Measurements from ENCODE around the gene MT1B. TPM values are rescaled to one million over a fixed set of nuclear protein-coding genes. Genes with fewer than 3 reads are reported as not detected.

Gene MT1B
- total RNA-seq, 2 experiments from 2014 or later, result not detected

DNA sequence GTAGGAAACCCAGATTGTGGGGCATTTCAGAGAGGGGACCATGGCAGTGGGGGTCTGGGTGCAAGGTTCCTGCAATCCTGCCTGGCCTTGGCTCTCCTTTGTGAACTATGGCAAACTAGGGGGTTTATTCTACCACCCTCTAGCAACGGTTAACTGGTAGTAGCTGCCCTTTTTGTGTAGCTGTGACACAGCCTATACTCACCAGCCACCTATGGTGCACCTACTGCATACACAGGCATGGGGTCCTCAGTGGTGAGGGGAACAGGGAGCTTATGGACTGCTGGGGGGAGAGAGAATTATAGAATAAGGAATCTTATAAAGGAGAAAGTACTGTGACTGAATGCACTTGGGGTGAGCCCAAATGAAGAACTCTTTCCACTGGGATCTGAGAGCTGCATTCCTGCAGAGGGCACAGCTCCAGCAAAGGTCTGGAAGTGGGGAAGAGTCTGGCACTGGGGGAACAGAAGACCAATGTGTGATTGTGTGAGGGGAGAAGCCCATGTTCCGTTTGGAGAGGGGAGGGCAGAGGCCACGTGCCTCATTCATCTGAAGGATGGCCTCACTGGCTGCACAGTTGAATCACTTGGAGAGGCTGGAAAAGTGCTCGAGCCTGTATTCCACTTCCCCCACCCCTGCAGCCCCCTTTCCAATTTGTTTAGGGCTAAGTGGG, 32.7 kb downstream of the MT1B start:
- Mint-ChIP-seq H3K36me3 (ENCODE audit: low read depth) (peaks cover 6% of the 10 kb centered on the region), H3K4me3 (no peak overlapping the region), H3K27ac (no peak overlapping the region), H3K9me3 (peaks cover 3% of the 10 kb centered on the region), H3K4me1 (ENCODE audit: low read depth) (peaks cover 19% of the 10 kb centered on the region), H3K27me3 (ENCODE audit: low read depth) (no peaks in the 10 kb centered on the region)
- intact Hi-C loops (cut with micrococcal nuclease), result loop anchor here (5.0 kb wide), 1 partner anchor 248 kb away; the partner anchor contains the start of gene HERPUD1
- CTCF ChIA-PET, result interaction anchor here (0.6 to 3.9 kb wide), 3 partner anchors 18 to 207 kb away, joined by 4 to 19 read pairs (median 6); no protein-coding TSS in a partner anchor
- no peak for DNase-seq

DNA sequence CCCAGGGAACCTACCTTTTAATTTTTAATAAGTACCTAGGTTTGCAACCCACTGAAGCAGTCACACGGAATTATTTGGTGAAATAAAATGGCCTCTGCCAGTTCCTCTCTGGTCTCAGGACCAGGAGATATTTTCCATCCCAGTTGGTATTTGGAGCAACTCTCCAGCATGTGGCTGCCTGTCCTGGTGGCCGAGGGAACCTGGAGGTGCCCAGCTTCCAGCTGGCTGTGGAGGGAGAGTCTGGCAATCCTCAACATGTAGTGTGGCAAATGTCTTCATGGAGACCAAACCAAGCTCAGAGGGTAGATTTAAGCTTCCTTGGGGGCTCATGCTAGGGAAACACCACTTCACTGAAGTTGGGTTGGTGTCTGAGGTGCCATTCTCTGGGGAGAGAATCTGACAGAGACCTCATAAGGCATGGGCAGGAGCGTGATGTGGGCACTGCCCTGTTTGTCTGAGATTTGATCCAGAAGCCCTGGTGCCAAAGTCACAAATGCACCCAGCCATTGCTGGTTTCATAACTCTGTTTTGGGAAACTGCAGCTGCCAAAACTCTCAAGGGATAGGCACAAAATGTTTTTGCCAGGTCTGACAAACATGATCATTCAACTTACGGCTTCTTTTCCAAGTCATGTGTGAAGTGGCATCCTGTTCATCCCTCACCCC, 33.4 kb downstream of the MT1B start:
- peaks cover 6% of the 10 kb centered on the region for H3K36me3 Mint-ChIP-seq (ENCODE audit: low read depth)
- no peak for DNase-seq
- no peaks in the 10 kb centered on the region for H3K27me3 Mint-ChIP-seq (ENCODE audit: low read depth)
- peaks cover 19% of the 10 kb centered on the region for H3K4me1 Mint-ChIP-seq (ENCODE audit: low read depth)
- intact Hi-C loops (cut with micrococcal nuclease), result loop anchor here (5.0 kb wide), 1 partner anchor 247 kb away; the partner anchor contains the start of gene HERPUD1
- H3K9me3 Mint-ChIP-seq, result peaks cover 3% of the 10 kb centered on the region
- CTCF ChIA-PET, result interaction anchor here (1.9 to 3.9 kb wide), 2 partner anchors 17 to 42 kb away, joined by 6 to 19 read pairs; no protein-coding TSS in a partner anchor
- H3K4me3 Mint-ChIP-seq, result no peak overlapping the region
- H3K27ac Mint-ChIP-seq, result no peak overlapping the region

DNA sequence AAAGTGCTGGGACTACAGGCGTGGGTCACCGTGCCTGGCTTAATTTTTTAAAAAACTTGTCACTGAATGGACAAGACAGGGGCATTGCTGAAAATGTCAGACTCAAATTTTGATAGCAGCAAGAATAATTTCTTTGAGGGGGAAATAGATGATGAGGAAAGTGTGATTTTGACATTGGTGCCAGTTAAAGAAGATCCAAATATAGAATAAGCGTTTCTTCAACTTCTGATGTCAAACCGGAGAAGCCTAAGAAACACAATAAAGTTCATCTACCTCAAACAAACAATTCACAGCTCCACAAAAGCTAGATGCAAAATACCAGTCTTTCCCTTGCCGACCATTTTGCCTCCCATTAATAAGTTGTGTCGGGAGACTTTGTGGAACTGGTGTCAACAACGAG, 35.1 kb downstream of the MT1B start:
- Mint-ChIP-seq H3K27ac (no peak overlapping the region), H3K27me3 (ENCODE audit: low read depth) (no peaks in the 10 kb centered on the region), H3K4me1 (ENCODE audit: low read depth) (peaks cover 16% of the 10 kb centered on the region), H3K9me3 (peaks cover 3% of the 10 kb centered on the region), H3K36me3 (ENCODE audit: low read depth) (peaks cover 6% of the 10 kb centered on the region), H3K4me3 (no peak overlapping the region)
- CTCF ChIA-PET, result no interaction called here
- no peak for DNase-seq
- intact Hi-C loops (cut with micrococcal nuclease), result no loop called here

DNA sequence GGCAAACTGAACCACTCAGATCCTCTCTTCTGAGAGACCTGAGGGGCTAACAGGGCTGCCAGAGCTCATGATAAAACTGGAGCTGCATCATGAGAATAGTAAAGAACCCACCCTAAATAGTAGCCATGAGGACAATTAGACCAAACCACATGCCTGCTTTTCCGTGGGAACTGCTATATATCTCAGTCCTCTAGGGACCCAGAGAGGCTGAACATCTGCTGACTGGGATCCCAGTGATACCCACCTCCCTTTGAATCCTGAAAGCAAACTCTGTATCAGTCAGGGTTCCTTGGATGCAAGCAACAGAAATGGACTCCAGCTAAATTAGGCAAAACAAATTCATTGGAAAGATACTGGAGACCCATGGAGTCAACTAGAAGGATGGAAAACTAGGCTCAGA, 37.1 kb downstream of the MT1B start:
- H3K27ac Mint-ChIP-seq, result no peak overlapping the region
- peaks cover 3% of the 10 kb centered on the region for H3K9me3 Mint-ChIP-seq
- CTCF ChIA-PET, result interaction anchor here (0.6 to 1.1 kb wide), 2 partner anchors 13 to 18 kb away, joined by 3 to 6 read pairs; no protein-coding TSS in a partner anchor
- no peak overlapping the region for H3K4me3 Mint-ChIP-seq
- peaks cover 6% of the 10 kb centered on the region for H3K36me3 Mint-ChIP-seq (ENCODE audit: low read depth)
- DNase-seq, result no peak
- intact Hi-C loops (cut with micrococcal nuclease), result no loop called here
- H3K4me1 Mint-ChIP-seq (ENCODE audit: low read depth), result peaks cover 6% of the 10 kb centered on the region
- no peaks in the 10 kb centered on the region for H3K27me3 Mint-ChIP-seq (ENCODE audit: low read depth)

DNA sequence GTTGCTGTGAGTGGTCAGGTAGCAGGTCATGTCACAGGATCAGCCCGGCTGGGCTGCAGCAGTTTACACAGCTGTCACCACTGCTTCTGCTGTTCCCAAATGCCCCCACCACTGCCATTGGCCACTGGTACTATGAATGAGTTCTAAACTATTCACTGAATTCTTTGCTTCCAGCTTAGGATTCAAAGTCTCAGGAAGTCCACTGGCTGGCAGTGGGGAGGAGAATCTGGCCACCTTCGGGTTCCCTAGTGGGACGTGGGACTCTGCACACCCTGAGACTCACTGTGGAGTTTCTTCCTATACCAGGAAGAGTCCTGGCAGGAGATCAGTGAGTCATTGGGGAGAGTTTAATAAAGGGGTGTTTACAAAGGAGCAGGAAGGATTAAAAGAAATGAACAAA, 37.5 kb downstream of the MT1B start:
- peaks cover 2% of the 10 kb centered on the region for H3K4me1 Mint-ChIP-seq (ENCODE audit: low read depth)
- H3K36me3 Mint-ChIP-seq (ENCODE audit: low read depth), result peaks cover 6% of the 10 kb centered on the region
- CTCF ChIA-PET, result interaction anchor here (0.6 to 1.6 kb wide), 3 partner anchors 12 to 18 kb away, joined by 3 to 6 read pairs (median 4); no protein-coding TSS in a partner anchor
- intact Hi-C loops (cut with micrococcal nuclease), result no loop called here
- H3K27ac Mint-ChIP-seq, result no peak overlapping the region
- H3K4me3 Mint-ChIP-seq, result no peak overlapping the region
- peaks cover 3% of the 10 kb centered on the region for H3K9me3 Mint-ChIP-seq
- DNase-seq, result no peak
- H3K27me3 Mint-ChIP-seq (ENCODE audit: low read depth), result no peaks in the 10 kb centered on the region

DNA sequence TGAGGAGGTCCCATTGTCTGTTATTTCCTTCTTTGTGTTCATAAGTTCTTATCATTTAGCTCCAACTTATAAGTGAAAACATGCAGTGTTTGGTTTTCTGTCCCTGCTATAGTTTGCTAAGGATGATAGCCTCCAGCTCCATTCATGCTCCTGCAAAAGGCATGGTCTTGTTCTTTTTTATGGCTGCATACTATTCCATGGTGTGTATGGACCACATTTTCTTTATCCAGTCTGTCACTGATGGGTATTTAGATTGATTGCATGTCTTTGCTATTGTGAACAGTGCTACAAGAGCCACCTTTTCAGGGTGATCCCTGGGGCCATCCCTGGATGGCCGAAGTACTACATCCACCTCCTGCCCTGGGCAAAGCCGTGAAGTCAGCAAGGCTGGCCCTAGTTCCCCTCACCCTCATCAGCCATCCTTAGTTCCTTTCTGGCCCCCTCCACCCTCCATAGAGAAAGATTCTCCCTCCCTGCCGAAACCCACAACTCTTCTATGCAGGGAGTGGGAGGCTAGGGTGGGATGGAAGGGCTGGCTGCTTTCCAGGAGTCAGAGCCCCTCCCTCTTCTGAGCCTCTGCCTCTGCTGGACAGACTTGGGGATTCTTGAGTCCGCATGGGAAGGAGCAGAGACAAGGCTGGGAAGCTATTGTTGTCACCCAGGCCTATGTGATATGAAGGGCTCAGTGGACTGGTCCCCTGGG, 38.9 kb downstream of the MT1B start:
- Mint-ChIP-seq H3K4me3 (no peak overlapping the region), H3K27me3 (ENCODE audit: low read depth) (no peaks in the 10 kb centered on the region), H3K4me1 (ENCODE audit: low read depth) (no peaks in the 10 kb centered on the region), H3K36me3 (ENCODE audit: low read depth) (peaks cover 4% of the 10 kb centered on the region), H3K9me3 (peaks cover 3% of the 10 kb centered on the region), H3K27ac (no peak overlapping the region)
- intact Hi-C loops (cut with micrococcal nuclease), result no loop called here
- CTCF ChIA-PET, result interaction anchor here (0.7 to 1.6 kb wide), 2 partner anchors 11 to 12 kb away, joined by 3 to 4 read pairs; no protein-coding TSS in a partner anchor
- DNase-seq, result no peak

DNA sequence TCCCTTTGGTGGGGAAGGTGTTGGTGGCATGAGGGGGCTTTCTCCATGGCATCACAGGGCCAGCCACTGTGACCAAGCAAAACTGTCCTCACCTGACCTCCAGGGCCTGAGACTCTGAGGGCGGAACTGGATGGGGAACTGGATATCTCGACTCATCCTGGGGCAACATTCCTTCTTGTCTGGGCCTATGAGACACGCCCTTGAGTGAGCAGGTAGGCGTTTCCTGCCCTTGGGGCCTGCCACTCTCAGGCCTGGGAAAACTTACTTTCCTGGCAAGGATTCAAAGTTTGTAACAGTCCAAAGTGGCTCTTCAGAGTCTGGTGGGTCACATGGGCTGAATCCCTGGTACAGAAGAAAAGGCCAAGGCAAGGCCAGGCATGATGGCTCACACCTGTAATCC, 40.2 kb downstream of the MT1B start:
- no peak overlapping the region for H3K27ac Mint-ChIP-seq
- CTCF ChIA-PET, result interaction anchor here (0.9 to 1.3 kb wide), 2 partner anchors 10 kb away, joined by 4 to 5 read pairs; no protein-coding TSS in a partner anchor
- intact Hi-C loops (cut with micrococcal nuclease), result no loop called here

DNA sequence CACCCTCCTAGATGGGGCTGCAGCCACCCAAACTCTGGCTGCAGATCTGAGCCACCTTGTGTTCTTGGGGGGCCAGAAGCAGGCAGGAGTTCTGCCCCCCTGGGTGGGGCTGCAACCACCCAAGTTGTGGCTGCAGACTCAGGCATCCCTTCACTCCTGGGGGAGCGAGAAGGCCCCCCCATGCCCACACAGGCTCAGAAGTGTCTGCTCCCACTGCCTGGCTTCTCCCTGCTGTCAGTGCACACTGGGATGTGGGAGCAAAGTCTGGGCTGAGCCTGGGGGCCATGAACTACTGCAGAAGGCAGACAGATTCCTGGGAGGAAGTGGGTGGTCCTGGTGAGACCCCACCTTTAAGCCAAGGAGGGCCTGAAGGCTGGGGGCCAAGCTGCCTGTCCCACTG, 43.6 kb downstream of the MT1B start:
- no peaks in the 10 kb centered on the region for H3K27me3 Mint-ChIP-seq (ENCODE audit: low read depth)
- no peaks in the 10 kb centered on the region for H3K36me3 Mint-ChIP-seq (ENCODE audit: low read depth)
- H3K4me3 Mint-ChIP-seq, result no peak overlapping the region
- intact Hi-C loops (cut with micrococcal nuclease), result no loop called here
- CTCF ChIA-PET, result interaction anchor here (0.7 to 1.6 kb wide), 2 partner anchors 31 to 185 kb away, joined by 3 to 4 read pairs; no protein-coding TSS in a partner anchor
- no peaks in the 10 kb centered on the region for H3K4me1 Mint-ChIP-seq (ENCODE audit: low read depth)
- no peak overlapping the region for H3K27ac Mint-ChIP-seq
- no peaks in the 10 kb centered on the region for H3K9me3 Mint-ChIP-seq
- no peak for DNase-seq

More for the DNA sequence above, 40.2 kb downstream of the MT1B start:
- Mint-ChIP-seq H3K9me3 (no peaks in the 10 kb centered on the region), H3K4me1 (ENCODE audit: low read depth) (no peaks in the 10 kb centered on the region), H3K36me3 (ENCODE audit: low read depth) (peaks cover 1% of the 10 kb centered on the region), H3K4me3 (no peak overlapping the region), H3K27me3 (ENCODE audit: low read depth) (no peaks in the 10 kb centered on the region)
- DNase-seq, result no peak

DNA sequence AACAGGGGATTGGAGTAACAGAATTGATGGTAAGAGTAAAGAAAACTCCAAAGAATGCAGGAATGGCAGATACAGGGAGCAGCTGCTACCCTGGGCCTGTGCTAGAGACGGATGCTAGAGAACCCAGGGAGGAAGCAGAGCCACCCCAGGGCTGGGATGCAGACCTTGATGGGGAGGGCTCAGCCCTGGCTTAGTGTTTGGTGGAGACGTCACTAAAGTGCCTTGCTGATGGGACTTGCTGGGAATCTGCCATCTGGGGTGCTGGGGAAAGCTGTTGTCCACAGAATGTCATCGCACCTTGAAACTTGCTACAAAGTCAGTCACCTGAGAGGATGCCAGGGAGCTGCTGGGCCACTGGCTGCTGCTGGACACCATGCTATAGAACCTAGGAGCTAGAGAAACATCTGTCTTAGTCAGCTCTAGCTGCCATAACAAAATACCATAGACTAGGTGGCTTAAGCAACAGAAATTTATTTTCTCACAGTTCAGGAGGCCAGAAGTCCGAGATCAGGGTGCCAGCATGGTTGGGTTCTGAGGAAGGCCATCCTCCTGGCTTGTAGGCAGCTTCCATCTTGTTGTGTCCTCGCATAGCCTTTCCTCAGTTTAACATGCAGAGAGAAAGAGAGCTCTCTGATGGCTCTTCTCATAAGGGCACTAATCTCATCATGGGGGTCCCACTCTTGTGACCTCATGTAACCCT, 45.9 kb downstream of the MT1B start:
- intact Hi-C loops (cut with micrococcal nuclease), result no loop called here
- CTCF ChIA-PET, result interaction anchor here (0.5 to 1.7 kb wide), 4 partner anchors 54 to 197 kb away, joined by 4 to 9 read pairs (median 6); no protein-coding TSS in a partner anchor
- Mint-ChIP-seq H3K9me3 (no peaks in the 10 kb centered on the region), H3K4me1 (ENCODE audit: low read depth) (peaks cover 4% of the 10 kb centered on the region), H3K4me3 (no peak overlapping the region), H3K27me3 (ENCODE audit: low read depth) (no peaks in the 10 kb centered on the region), H3K36me3 (ENCODE audit: low read depth) (no peaks in the 10 kb centered on the region), H3K27ac (no peak overlapping the region)
- DNase-seq, result no peak

DNA sequence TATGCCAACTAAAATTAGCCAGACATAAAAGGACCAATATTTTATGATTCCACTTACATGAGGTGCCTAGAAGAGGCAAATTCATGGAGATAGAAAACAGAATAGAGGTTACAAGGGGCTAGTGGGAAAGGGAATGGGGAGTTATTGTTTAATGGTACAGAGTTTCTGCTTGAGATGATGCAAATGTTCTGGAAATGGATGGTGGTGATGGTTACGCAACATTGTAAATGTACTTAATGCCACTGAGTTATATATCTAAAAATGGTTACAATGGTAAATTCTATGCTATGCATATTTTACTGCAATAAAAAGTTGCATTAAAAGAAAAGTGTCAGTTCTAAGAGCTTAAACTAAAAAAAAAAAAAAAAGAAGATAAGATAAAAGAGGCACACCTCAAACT, 48.5 kb downstream of the MT1B start:
- intact Hi-C loops (cut with micrococcal nuclease), result loop anchor here (5.0 to 10.0 kb wide), 3 partner anchors 43 to 755 kb away; partner anchors contain the start of gene MT1F
- no peak for DNase-seq
- CTCF ChIA-PET, result interaction anchor here (1.9 to 4.8 kb wide), 8 partner anchors 24 to 126 kb away, joined by 5 to 126 read pairs (median 12); partner anchors contain the start of gene MT1F
- Mint-ChIP-seq H3K36me3 (ENCODE audit: low read depth) (no peaks in the 10 kb centered on the region), H3K27ac (no peak overlapping the region), H3K9me3 (no peaks in the 10 kb centered on the region), H3K27me3 (ENCODE audit: low read depth) (no peaks in the 10 kb centered on the region), H3K4me3 (no peak overlapping the region), H3K4me1 (ENCODE audit: low read depth) (peaks cover 4% of the 10 kb centered on the region)

DNA sequence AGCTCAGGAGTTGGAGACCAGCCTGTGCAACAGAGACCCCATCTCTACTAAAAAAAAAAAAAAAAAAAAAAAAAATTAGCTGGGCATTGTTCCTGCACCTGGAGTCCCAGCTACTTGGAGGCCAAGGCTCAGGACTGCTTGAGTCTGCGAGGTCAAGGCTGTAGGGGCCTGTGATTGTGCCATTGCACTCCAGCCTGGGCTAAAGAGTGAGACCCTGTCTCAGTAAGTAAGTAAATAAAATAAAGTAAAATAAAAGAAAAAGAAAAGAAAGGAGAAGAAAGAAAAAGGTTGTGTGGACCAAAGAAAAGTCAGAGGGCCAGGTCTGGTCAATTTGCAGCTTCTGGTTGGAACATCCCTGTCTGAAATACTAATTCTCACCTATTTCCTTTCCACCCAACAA, 48.9 kb downstream of the MT1B start:
- peaks cover 4% of the 10 kb centered on the region for H3K4me1 Mint-ChIP-seq (ENCODE audit: low read depth)
- H3K27ac Mint-ChIP-seq, result no peak overlapping the region
- CTCF ChIA-PET, result interaction anchor here (1.4 to 4.8 kb wide), 13 partner anchors 11 to 187 kb away, joined by 3 to 126 read pairs (median 12); partner anchors contain the start of gene MT1F
- H3K4me3 Mint-ChIP-seq, result no peak overlapping the region
- H3K9me3 Mint-ChIP-seq, result no peaks in the 10 kb centered on the region
- intact Hi-C loops (cut with micrococcal nuclease), result loop anchor here (5.0 to 10.0 kb wide), 3 partner anchors 43 to 756 kb away; partner anchors contain the start of gene MT1F
- no peaks in the 10 kb centered on the region for H3K36me3 Mint-ChIP-seq (ENCODE audit: low read depth)
- no peak for DNase-seq
- no peaks in the 10 kb centered on the region for H3K27me3 Mint-ChIP-seq (ENCODE audit: low read depth)

Measured in activated naive CD4-positive, alpha-beta T cell treated with anti-CD3 and anti-CD28 coated beads for 36 hours (primary cell).